ENCODE data around the gene RPGRIP1. TPM values are rescaled to one million over a fixed set of nuclear protein-coding genes. Genes with fewer than 3 reads are reported as not detected.

RPGRIP1 gene
- total and polyA plus RNA-seq, 2 donors (not counting 1 experiment from before 2014, with no cell fraction given), result 0.22 to 0.86 TPM

DNA sequence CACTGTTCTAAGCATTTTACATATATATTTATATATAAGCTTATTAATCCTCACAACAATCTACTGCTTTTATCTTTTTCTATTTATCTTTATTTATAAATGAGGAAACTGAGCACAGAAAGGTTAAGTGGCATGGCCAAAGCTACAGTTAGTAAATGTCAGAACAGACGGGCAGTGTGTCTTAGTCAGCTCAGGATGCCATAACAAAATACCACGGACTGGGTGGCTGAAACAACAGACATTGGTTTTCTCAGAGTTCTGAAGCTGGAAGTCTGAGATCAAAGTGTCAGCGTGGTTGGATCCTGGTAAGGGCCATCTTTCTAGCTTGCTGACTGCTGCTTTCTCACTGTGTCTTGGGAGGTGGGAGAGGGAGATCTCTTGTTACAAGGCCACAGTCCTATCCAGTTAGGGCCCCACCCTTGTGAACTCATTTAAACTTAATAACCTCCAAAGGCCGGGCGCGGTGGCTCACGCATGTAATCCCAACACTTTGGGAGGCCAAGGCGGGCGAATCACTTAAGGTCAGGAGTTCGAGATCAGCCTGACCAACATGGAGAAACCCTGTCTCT lies 19.8 kb downstream of the RPGRIP1 start:
- TF ChIP-seq, protein P1, sequence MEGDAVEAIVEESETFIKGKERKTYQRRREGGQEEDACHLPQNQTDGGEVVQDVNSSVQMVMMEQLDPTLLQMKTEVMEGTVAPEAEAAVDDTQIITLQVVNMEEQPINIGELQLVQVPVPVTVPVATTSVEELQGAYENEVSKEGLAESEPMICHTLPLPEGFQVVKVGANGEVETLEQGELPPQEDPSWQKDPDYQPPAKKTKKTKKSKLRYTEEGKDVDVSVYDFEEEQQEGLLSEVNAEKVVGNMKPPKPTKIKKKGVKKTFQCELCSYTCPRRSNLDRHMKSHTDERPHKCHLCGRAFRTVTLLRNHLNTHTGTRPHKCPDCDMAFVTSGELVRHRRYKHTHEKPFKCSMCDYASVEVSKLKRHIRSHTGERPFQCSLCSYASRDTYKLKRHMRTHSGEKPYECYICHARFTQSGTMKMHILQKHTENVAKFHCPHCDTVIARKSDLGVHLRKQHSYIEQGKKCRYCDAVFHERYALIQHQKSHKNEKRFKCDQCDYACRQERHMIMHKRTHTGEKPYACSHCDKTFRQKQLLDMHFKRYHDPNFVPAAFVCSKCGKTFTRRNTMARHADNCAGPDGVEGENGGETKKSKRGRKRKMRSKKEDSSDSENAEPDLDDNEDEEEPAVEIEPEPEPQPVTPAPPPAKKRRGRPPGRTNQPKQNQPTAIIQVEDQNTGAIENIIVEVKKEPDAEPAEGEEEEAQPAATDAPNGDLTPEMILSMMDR (IDR thresholded peaks at IDR 0.05), result no peak
- no peak for TF ChIP-seq EZH2 (IDR thresholded peaks at IDR 0.05; ENCODE audit: borderline replicate concordance, insufficient read depth, low read depth, low read length, poor library complexity, severe bottlenecking)
- Mint-ChIP-seq H3K9me3 (ENCODE audit: insufficient read depth) (no peaks in the 10 kb centered on the region), H3K27ac (no peak overlapping the region), H3K4me3 (no peak overlapping the region), H3K4me1 (peaks cover 13% of the 10 kb centered on the region), H3K27me3 (no peaks in the 10 kb centered on the region)
- WGBS (ENCODE audit: insufficient coverage), result 36% methylated on average over 2 of the region's 10 CpGs
- POLR2A ChIA-PET, result interaction anchor here (0.7 to 0.9 kb wide), 2 partner anchors 8 to 894 kb away, joined by 3 to 4 read pairs; no protein-coding TSS in a partner anchor
- DNase-seq (no peak), ATAC-seq (ENCODE audit: low read depth) (no peak)
- H3K27ac ChIP-seq (ENCODE audit: low read length in 2 of 2), result no peak overlapping the region
- CTCF ChIA-PET, result interaction anchor here (1.2 to 1.5 kb wide), 2 partner anchors 12 to 14 kb away, joined by 3 read pairs; no protein-coding TSS in a partner anchor
- H3K4me1 ChIP-seq (ENCODE audit: control insufficient read depth in 2 of 2, insufficient read depth in 2 of 2, low read length in 2 of 2), result peaks cover 0 to 11% of the 10 kb centered on the region in 2 donors
- H2AFZ ChIP-seq (ENCODE audit: insufficient read depth, low read depth, low read length, poor library complexity, severe bottlenecking), result no peak overlapping the region
- no peaks in the 10 kb centered on the region for H3K79me2 ChIP-seq (ENCODE audit: control insufficient read depth, insufficient read depth, low read length)
- H3K4me3 ChIP-seq (ENCODE audit: control extremely low read depth in 1 of 5, extremely low read depth in 1 of 5, insufficient read depth in 1 of 5, low read depth in 2 of 5, low read length in 4 of 5), result no peak overlapping the region
- no peaks in the 10 kb centered on the region for H4K20me1 ChIP-seq (ENCODE audit: control insufficient read depth, insufficient read depth, low read length, poor library complexity, severe bottlenecking)
- H3K9ac ChIP-seq (ENCODE audit: low read length), result no peak overlapping the region
- no peaks in the 10 kb centered on the region for H3K36me3 ChIP-seq (replicated peaks in 1 of 2; ENCODE audit: control extremely low read depth in 1 of 2, control insufficient read depth in 1 of 2, extremely low read depth in 1 of 2, insufficient read depth in 2 of 2, low read length in 1 of 2)
- H3K4me2 ChIP-seq (replicated peaks; ENCODE audit: low read depth, low read length, poor library complexity, severe bottlenecking), result no peak overlapping the region
- H3K27me3 ChIP-seq (replicated peaks in 1 of 4; ENCODE audit: control extremely low read depth in 1 of 4, control insufficient read depth in 3 of 4, insufficient read depth in 4 of 4, low read length in 3 of 4), result peaks cover 0 to 6% (median 0%) of the 10 kb centered on the region in 4 experiments
- intact Hi-C loops (cut with micrococcal nuclease), result no loop called here
- peaks cover 0 to 4% (median 0%) of the 10 kb centered on the region in 3 donors for H3K9me3 ChIP-seq (ENCODE audit: control extremely low read depth in 1 of 3, control insufficient read depth in 2 of 3, insufficient read depth in 1 of 3, low read length in 2 of 3)

- POLR2A ChIA-PET, result no interaction called here
- peak overlapping the region; percentile 46 for H3K9ac ChIP-seq (ENCODE audit: low read length)
- WGBS (ENCODE audit: insufficient coverage), result under 1% methylated on average over 29 of the region's 30 CpGs
Observed at GRCh38 chr14:21300892-21301291, 21.0 kb downstream of the RPGRIP1 start.

More at GRCh38 chr14:21300892-21301291, 21.0 kb downstream of the RPGRIP1 start:
- DNase-seq, result peak; percentile 66
- peaks cover 0 to 11% of the 10 kb centered on the region in 2 donors for H3K4me1 ChIP-seq (ENCODE audit: control insufficient read depth in 2 of 2, insufficient read depth in 2 of 2, low read length in 2 of 2)
- Mint-ChIP-seq H3K4me3 (peak overlapping the region; percentile 79), H3K27ac (no peak overlapping the region), H3K27me3 (no peaks in the 10 kb centered on the region), H3K4me1 (peaks cover 13% of the 10 kb centered on the region), H3K9me3 (ENCODE audit: insufficient read depth) (no peaks in the 10 kb centered on the region)
- TF ChIP-seq, protein P1 (IDR thresholded peaks at IDR 0.05), result no peak
- no peak for TF ChIP-seq EZH2 (IDR thresholded peaks at IDR 0.05; ENCODE audit: borderline replicate concordance, insufficient read depth, low read depth, low read length, poor library complexity, severe bottlenecking)
- peak overlapping the region; percentile 72 for H3K4me2 ChIP-seq (replicated peaks; ENCODE audit: low read depth, low read length, poor library complexity, severe bottlenecking)
- H3K4me3 ChIP-seq (ENCODE audit: control extremely low read depth in 1 of 5, extremely low read depth in 1 of 5, insufficient read depth in 1 of 5, low read depth in 2 of 5, low read length in 4 of 5), result peak overlapping the region in 4 of 5 experiments; percentile 24 to 48 (median 40)
- intact Hi-C loops (cut with micrococcal nuclease), result no loop called here
- H3K27ac ChIP-seq (ENCODE audit: low read length in 2 of 2), result no peak overlapping the region
- peaks cover 0 to 4% (median 0%) of the 10 kb centered on the region in 3 donors for H3K9me3 ChIP-seq (ENCODE audit: control extremely low read depth in 1 of 3, control insufficient read depth in 2 of 3, insufficient read depth in 1 of 3, low read length in 2 of 3)
- H4K20me1 ChIP-seq (ENCODE audit: control insufficient read depth, insufficient read depth, low read length, poor library complexity, severe bottlenecking), result no peaks in the 10 kb centered on the region
- peaks cover 0 to 6% (median 0%) of the 10 kb centered on the region in 4 experiments for H3K27me3 ChIP-seq (replicated peaks in 1 of 4; ENCODE audit: control extremely low read depth in 1 of 4, control insufficient read depth in 3 of 4, insufficient read depth in 4 of 4, low read length in 3 of 4)
- CTCF ChIA-PET, result no interaction called here
- no peaks in the 10 kb centered on the region for H3K79me2 ChIP-seq (ENCODE audit: control insufficient read depth, insufficient read depth, low read length)
- H2AFZ ChIP-seq (ENCODE audit: insufficient read depth, low read depth, low read length, poor library complexity, severe bottlenecking), result peak overlapping the region; percentile 72
- no peaks in the 10 kb centered on the region for H3K36me3 ChIP-seq (replicated peaks in 1 of 2; ENCODE audit: control extremely low read depth in 1 of 2, control insufficient read depth in 1 of 2, extremely low read depth in 1 of 2, insufficient read depth in 2 of 2, low read length in 1 of 2)
- ATAC-seq (ENCODE audit: low read depth), result peak; percentile 70
